OCI-LY1 (cell line): ENCODE data around the gene HMCES.
"Not testable (repeated sequence)": the region's sequence is repeated elsewhere in the genome, so short reads cannot be mapped to it uniquely, and the experiment has no call there.

Experiments used
- H2AFZ ChIP-seq: fragments of 200-600 bp; sonication (generic), shearing (Covaris generic); 2 replicates; pipeline ENCODE4 v1.6.0; 2014; ENCODE audit warnings: antibody characterized with exemption, mild to moderate bottlenecking, low read length
- H3F3A ChIP-seq: fragments of 200-600 bp; sonication (generic), shearing (Covaris generic); 2 replicates; pipeline ENCODE4 v1.6.0; 2014; ENCODE audit warnings: mild to moderate bottlenecking, antibody characterized with exemption, low read length, moderate library complexity; ENCODE audit not compliant: insufficient read depth
- H3K27ac ChIP-seq: fragments of 200-600 bp; sonication (generic); 2 replicates; pipeline ENCODE4 v1.5.1; 2014; ENCODE audit warnings: low read length, mixed run types, mild to moderate bottlenecking, low read depth; ENCODE audit not compliant: poor library complexity, severe bottlenecking
- H3K27me3 ChIP-seq: fragments of 200-600 bp; sonication (generic); 2 replicates; pipeline ENCODE4 v1.6.0; 2014; ENCODE audit warnings: antibody characterized with exemption, mild to moderate bottlenecking, low read length, moderate library complexity; ENCODE audit not compliant: insufficient read depth
- H3K36me3 ChIP-seq: fragments of 200-600 bp; sonication (generic); 2 replicates; pipeline ENCODE4 v1.6.1; 2014; ENCODE audit warnings: mild to moderate bottlenecking, antibody characterized with exemption, low read length, moderate library complexity, mixed read lengths; ENCODE audit not compliant: insufficient read depth
- H3K4me1 ChIP-seq: fragments of 200-600 bp; sonication (generic); 2 replicates; pipeline ENCODE4 v1.5.1; 2014; ENCODE audit warnings: mild to moderate bottlenecking, low read length, moderate library complexity; ENCODE audit not compliant: insufficient read depth, severe bottlenecking
- H3K4me2 ChIP-seq: fragments of 200-600 bp; sonication (generic), shearing (Covaris generic); 2 replicates; pipeline ENCODE4 v1.6.1; 2014; ENCODE audit warnings: low read length
- H3K4me3 ChIP-seq: fragments of 200-600 bp; sonication (generic); 2 replicates; pipeline ENCODE4 v1.5.1; 2014; ENCODE audit warnings: low read length, low read depth, mild to moderate bottlenecking, mixed read lengths; ENCODE audit not compliant: poor library complexity, severe bottlenecking
- H3K79me2 ChIP-seq: fragments of 200-600 bp; shearing (Covaris generic); 2 replicates; pipeline ENCODE4 v1.6.1; 2016; ENCODE audit warnings: mixed run types, low read length, mixed read lengths; ENCODE audit not compliant: insufficient read depth
- H3K9ac ChIP-seq: fragments of 200-600 bp; sonication (generic), shearing (Covaris generic); 2 replicates; pipeline ENCODE4 v1.6.1; 2014; ENCODE audit warnings: mild to moderate bottlenecking, low read length, mixed read lengths
- H3K9me2 ChIP-seq: fragments of 200-600 bp; sonication (generic), shearing (Covaris generic); 2 replicates; pipeline ENCODE4 v1.6.1; 2014; ENCODE audit warnings: low read depth, mild to moderate bottlenecking, low read length, mixed read lengths
- H3K9me3 ChIP-seq: fragments of 200-600 bp; shearing (Covaris generic); 2 replicates; pipeline ENCODE4 v1.6.1; 2014; ENCODE audit warnings: low read length, mixed read lengths
- H4K20me1 ChIP-seq: fragments of 200-600 bp; sonication (generic), shearing (Covaris generic); 2 replicates; pipeline ENCODE4 v1.6.0; 2016; ENCODE audit warnings: mild to moderate bottlenecking, low read length; ENCODE audit not compliant: insufficient read depth
- CTCF ChIP-seq: fragments of 200-600 bp; sonication (generic), shearing (Covaris generic); IDR thresholded peaks from 2 replicates; pipeline ENCODE4 v1.5.1; 2017; ENCODE audit warnings: mild to moderate bottlenecking, antibody characterized with exemption, low read length, moderate library complexity, mixed read lengths
- EZH2 ChIP-seq: fragments of 200-600 bp; sonication (generic), shearing (Covaris generic); IDR thresholded peaks from 2 replicates; pipeline ENCODE4 v1.8.0; 2017; ENCODE audit warnings: borderline replicate concordance, mixed run types, mild to moderate bottlenecking, antibody characterized with exemption, low read length, moderate library complexity, mixed read lengths

Gene HMCES

GRCh38 chr3:129261894-129262293, 16.8 kb upstream of the HMCES start:
- no peak overlapping the region for H3K4me3 ChIP-seq
- peaks cover 96% of the 10 kb centered on the region for H3K36me3 ChIP-seq
- no peak overlapping the region for H3K27ac ChIP-seq
- no peak overlapping the region for H3K4me2 ChIP-seq
- TF ChIP-seq CTCF (no peak), EZH2 (no peak)
- no peaks in the 10 kb centered on the region for H3K9me2 ChIP-seq
- H4K20me1 ChIP-seq, result no peaks in the 10 kb centered on the region
- H2AFZ ChIP-seq, result no peak overlapping the region
- no peaks in the 10 kb centered on the region for H3F3A ChIP-seq
- H3K79me2 ChIP-seq, result no peaks in the 10 kb centered on the region
- H3K4me1 ChIP-seq, result no peaks in the 10 kb centered on the region
- no peaks in the 10 kb centered on the region for H3K9me3 ChIP-seq
- H3K27me3 ChIP-seq, result no peaks in the 10 kb centered on the region
- H3K9ac ChIP-seq, result no peak overlapping the region

- Histone ChIP-seq H3K36me3 (peaks cover 96% of the 10 kb centered on the region), H3K9ac (no peak overlapping the region), H2AFZ (no peak overlapping the region), H3K4me2 (no peak overlapping the region), H3K9me3 (no peaks in the 10 kb centered on the region), H3K27ac (no peak overlapping the region), H3K9me2 (no peaks in the 10 kb centered on the region), H3K27me3 (no peaks in the 10 kb centered on the region), H3F3A (no peaks in the 10 kb centered on the region), H3K4me1 (no peaks in the 10 kb centered on the region), H3K4me3 (no peak overlapping the region), H3K79me2 (no peaks in the 10 kb centered on the region), H4K20me1 (no peaks in the 10 kb centered on the region)
- TF ChIP-seq CTCF (peak; percentile 32; the same call in 1 of the 2 replicates), EZH2 (no peak)
These were observed 15.3 kb upstream of the HMCES start for GRCh38 chr3:129263161-129263910.

- H3K36me3 ChIP-seq, result peaks cover 98% of the 10 kb centered on the region
- not testable (repeated sequence) for H3K79me2 ChIP-seq, H3F3A ChIP-seq, H3K9me2 ChIP-seq, H3K4me1 ChIP-seq, H3K4me3 ChIP-seq, H3K27me3 ChIP-seq, H3K4me2 ChIP-seq, H2AFZ ChIP-seq, H4K20me1 ChIP-seq, H3K27ac ChIP-seq, H3K9me3 ChIP-seq, H3K9ac ChIP-seq
These were observed 13.7 kb upstream of the HMCES start for GRCh38 chr3:129264994-129265393.

- H3K4me1 ChIP-seq, result no peaks in the 10 kb centered on the region
- H3K4me2 ChIP-seq, result no peak overlapping the region
- no peak overlapping the region for H3K9ac ChIP-seq
- no peaks in the 10 kb centered on the region for H3K9me2 ChIP-seq
- no peaks in the 10 kb centered on the region for H3K79me2 ChIP-seq
- H4K20me1 ChIP-seq, result no peaks in the 10 kb centered on the region
- TF ChIP-seq EZH2, result no peak
- no peaks in the 10 kb centered on the region for H3K27me3 ChIP-seq
- no peaks in the 10 kb centered on the region for H3F3A ChIP-seq
- peaks cover 98% of the 10 kb centered on the region for H3K36me3 ChIP-seq
- no peak overlapping the region for H3K27ac ChIP-seq
- no peak overlapping the region for H2AFZ ChIP-seq
- H3K4me3 ChIP-seq, result no peak overlapping the region
- H3K9me3 ChIP-seq, result no peaks in the 10 kb centered on the region
These were observed 12.0 kb upstream of the HMCES start for GRCh38 chr3:129266651-129267050.
